ENCODE results near the gene NEK1.
"Not testable (repeated sequence)": the region's sequence is repeated elsewhere in the genome, so short reads cannot be mapped to it uniquely, and the experiment has no call there.

Gene NEK1

DNA sequence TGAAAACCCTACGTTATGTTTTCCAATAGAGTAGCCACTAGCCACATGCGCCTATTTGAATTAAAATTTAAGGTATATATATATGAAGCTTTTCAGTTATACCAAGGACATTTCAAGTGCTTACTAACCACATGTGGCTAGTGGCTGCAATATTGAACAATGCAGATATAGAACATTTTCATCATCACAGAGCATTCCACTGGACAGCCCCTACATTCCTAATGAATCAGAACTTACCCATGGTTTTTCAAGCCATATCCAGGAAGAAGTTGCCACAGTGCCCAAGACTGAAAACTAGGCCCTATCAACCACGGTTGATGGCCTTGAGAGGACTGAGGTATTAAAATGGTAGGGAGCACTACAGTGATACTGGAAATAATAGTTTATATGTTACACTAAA lies 29.7 kb downstream of the NEK1 start:
- no peak for DNase-seq (ENCODE audit: low spot score)
- TF ChIP-seq, protein P1, sequence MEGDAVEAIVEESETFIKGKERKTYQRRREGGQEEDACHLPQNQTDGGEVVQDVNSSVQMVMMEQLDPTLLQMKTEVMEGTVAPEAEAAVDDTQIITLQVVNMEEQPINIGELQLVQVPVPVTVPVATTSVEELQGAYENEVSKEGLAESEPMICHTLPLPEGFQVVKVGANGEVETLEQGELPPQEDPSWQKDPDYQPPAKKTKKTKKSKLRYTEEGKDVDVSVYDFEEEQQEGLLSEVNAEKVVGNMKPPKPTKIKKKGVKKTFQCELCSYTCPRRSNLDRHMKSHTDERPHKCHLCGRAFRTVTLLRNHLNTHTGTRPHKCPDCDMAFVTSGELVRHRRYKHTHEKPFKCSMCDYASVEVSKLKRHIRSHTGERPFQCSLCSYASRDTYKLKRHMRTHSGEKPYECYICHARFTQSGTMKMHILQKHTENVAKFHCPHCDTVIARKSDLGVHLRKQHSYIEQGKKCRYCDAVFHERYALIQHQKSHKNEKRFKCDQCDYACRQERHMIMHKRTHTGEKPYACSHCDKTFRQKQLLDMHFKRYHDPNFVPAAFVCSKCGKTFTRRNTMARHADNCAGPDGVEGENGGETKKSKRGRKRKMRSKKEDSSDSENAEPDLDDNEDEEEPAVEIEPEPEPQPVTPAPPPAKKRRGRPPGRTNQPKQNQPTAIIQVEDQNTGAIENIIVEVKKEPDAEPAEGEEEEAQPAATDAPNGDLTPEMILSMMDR (IDR thresholded peaks at IDR 0.05; ENCODE audit: borderline replicate concordance, control extremely low read depth, extremely low read depth, insufficient read depth, missing control alignments), result no peak
- in situ Hi-C loops (cut with MboI; ENCODE audit: low sequenced_read_pairs, unreplicated experiment), result no loop called here

DNA sequence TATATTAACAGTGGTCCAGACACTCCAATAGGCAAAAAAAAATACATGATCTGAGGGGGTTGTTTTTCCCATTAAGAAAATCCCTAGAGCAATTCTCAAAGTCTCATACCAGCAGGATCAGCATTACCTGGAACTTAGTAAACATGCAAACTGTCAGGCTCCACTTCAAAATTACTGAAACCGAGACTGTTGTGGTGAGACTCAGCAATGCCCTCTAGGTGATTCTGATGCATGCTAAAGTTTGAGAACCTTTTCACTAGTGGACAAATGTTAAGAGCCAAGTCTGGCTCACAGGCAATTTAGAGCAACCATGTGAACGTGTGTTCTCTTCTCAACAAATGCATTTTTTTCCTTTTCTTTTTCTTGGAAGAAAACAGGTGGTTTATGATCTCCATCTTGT lies 30.2 kb downstream of the NEK1 start:
- in situ Hi-C loops (cut with MboI; ENCODE audit: low sequenced_read_pairs, unreplicated experiment), result no loop called here
- TF ChIP-seq, protein P1 (IDR thresholded peaks at IDR 0.05; ENCODE audit: borderline replicate concordance, control extremely low read depth, extremely low read depth, insufficient read depth, missing control alignments), result no peak
- no peak for DNase-seq (ENCODE audit: low spot score)

DNA sequence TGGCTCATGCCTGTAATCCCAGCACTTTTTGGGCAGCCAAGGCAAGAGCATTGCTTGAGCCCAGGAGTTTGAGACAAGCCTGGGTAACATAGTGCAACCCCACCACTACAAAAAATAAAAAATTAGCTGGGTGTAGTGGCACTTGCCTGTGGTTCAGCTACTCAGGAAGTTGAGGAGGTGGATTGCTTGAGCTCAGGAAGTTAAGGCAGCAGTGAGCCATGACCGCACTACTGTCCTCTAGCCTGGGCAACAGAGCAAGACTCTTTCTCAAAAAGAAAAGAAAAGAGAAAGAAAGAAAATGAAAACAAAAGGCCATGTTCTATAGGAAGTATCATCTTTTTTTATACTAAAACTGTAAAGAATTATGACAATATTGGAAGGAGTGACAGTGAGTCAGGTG lies 38.5 kb downstream of the NEK1 start:
- in situ Hi-C loops (cut with MboI; ENCODE audit: low sequenced_read_pairs, unreplicated experiment), result no loop called here
- TF ChIP-seq, protein P1 (IDR thresholded peaks at IDR 0.05; ENCODE audit: borderline replicate concordance, control extremely low read depth, extremely low read depth, insufficient read depth, missing control alignments), result no peak
- no peak for DNase-seq (ENCODE audit: low spot score)

DNA sequence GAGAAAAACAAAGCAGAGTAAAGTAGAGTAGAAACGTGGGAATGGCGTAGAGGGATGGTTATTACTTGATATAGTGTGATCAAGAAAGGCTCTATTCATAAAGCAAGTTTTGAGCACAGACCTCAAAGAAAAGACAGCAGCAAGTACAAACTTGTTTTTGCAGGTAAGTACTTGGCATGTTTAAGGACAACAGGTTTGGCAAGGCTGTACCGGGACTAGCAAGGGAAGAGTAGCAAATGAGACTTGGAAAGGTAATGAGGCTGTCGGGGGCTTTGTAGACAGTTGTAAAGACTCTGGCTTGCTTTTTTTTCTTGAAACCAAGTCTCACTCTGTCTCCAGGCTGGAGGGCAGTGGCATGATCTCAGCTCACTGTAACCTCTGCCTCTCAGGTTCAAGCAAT lies 40.9 kb downstream of the NEK1 start:
- TF ChIP-seq, protein P1 (IDR thresholded peaks at IDR 0.05; ENCODE audit: borderline replicate concordance, control extremely low read depth, extremely low read depth, insufficient read depth, missing control alignments), result no peak
- in situ Hi-C loops (cut with MboI; ENCODE audit: low sequenced_read_pairs, unreplicated experiment), result no loop called here
- DNase-seq (ENCODE audit: low spot score), result no peak

DNA sequence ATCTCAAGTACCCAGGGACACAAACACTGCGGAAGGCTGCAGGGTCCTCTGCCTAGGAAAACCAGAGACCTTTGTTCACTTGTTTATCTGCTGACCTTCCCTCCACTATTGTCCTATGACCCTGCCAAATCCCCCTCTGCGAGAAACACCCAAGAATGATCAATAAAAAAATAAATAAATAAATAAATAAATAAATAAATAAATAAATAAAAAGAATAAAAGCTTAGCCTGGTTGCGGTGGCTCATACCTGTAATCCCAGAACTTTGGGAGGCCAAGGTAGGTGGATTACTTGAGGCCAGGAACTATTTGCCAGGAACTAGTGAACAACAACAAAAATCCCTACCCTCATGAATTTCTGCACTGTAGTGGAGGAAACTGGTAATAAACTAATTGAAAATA lies 41.4 kb downstream of the NEK1 start:
- in situ Hi-C loops (cut with MboI; ENCODE audit: low sequenced_read_pairs, unreplicated experiment); DNase-seq (ENCODE audit: low spot score): not testable (repeated sequence)

DNA sequence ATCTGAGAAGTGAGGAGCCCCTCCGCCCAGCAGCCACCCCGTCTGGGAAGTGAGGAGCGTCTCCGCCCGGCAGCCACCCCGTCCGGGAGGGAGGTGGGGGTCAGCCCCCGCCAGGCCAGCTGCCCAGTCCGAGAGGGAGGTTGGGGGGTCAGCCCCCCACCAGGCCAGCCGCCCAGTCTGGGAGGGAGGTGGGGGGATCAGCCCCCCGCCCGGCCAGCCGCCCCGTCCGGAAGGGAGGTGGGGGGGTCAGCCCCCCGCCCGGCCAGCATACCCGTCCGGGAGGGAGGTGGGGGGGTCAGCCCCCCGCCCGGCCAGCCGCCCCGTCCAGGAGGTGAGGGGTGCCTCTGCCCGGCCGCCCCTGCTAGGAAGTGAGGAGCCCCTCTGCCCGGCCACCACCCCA lies 42.1 kb downstream of the NEK1 start:
- in situ Hi-C loops (cut with MboI; ENCODE audit: low sequenced_read_pairs, unreplicated experiment); DNase-seq (ENCODE audit: low spot score): not testable (repeated sequence)

DNA sequence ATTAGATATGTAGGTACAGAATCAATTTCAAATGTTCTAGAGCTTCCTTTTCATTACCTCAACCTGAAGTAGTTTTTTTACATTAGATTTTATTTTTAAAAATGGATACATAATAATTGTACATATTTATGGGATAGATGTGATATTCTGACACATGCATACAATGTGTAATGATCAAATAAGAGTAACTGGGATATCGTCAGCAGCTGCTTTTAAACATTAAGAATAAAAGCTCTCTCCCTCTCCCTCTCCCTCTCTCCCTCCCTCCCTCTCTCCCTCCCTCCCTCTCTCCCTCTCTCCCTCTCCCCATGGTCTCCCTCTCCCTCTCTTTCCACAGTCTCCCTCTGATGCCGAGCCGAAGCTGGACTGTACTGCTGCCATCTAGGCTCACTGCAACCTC lies 43.2 kb downstream of the NEK1 start:
- in situ Hi-C loops (cut with MboI; ENCODE audit: low sequenced_read_pairs, unreplicated experiment); DNase-seq (ENCODE audit: low spot score): not testable (repeated sequence)

DNA sequence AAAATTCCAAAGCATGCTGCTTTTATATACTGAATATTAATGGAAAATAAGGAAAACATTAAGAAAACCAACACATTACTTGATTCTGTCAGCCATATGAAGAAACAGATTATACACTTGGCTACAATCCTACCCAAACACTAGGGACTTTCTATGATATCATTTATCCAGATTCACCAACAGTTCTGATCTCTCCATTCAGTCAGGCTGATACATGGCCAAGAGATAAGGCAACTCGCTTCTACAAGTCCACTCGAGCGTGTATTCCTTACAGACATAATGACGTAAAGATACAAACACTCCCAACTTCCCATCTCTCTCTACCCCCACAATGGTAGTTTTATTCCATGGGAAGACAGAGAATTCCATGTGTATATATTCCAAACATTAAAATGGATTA lies 44.5 kb downstream of the NEK1 start:
- TF ChIP-seq, protein P1 (IDR thresholded peaks at IDR 0.05; ENCODE audit: borderline replicate concordance, control extremely low read depth, extremely low read depth, insufficient read depth, missing control alignments), result no peak
- DNase-seq (ENCODE audit: low spot score), result no peak
- in situ Hi-C loops (cut with MboI; ENCODE audit: low sequenced_read_pairs, unreplicated experiment), result no loop called here

All from GM13976 (cell line).